HG02759 (cell line): ENCODE measurements around the gene VRK1.
A peak's percentile ranks its signal among the peaks of the same experiment; 100 is the strongest.

ENCODE experiments used
- ATAC-seq: cut with Tn5 transposase; IDR thresholded peaks from one replicate; pipeline ENCODE4 v1.9.1; 2021; ENCODE audit warnings: mild to moderate bottlenecking, moderate library complexity; ENCODE audit not compliant: unreplicated experiment

Gene VRK1

GRCh38 chr14:96823652-96824051, 26.5 kb downstream of the VRK1 start:
- ATAC-seq, result no peak

DNA sequence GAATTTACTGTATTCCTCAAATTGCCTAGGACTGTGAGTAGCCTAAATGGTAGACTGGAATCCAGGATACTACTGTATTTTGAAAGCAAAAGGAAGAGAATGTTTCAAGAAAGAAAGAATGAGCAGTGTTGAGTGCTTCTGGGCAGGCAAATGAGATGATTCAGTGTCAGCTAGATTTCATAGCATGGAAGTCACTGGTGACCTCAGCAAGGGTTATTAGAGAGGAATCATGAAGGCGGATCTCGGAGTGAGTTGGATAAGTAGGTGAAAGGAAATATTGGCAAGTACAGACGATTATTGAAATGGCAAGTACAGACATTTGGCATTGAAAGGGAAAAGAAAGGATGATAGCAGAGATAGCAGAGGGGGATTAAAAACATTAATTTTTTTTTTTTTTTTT, 27.1 kb downstream of the VRK1 start:
- no peak for ATAC-seq

- no peak for ATAC-seq
These were observed 29.6 kb downstream of the VRK1 start for GRCh38 chr14:96826818-96827217.

DNA sequence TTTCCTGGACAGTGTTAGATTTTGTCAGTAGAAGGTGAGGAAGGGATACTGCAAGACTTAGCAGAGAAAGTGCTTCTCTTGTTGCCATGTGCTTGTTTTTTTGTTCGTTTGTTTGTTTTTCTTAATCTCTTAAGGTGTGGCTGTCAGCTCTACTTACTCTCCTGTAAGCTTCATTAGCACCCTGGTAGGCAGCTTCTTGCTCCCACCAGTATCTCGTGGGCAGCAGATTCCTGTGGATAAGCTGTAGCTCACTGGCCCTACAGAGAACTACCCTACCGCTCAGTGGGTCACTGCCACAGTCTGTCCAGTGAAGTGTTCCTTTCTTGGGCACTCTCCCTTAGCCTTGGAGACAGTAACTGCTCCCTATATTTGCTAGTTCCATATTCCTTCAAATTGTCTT, 30.1 kb downstream of the VRK1 start:
- ATAC-seq, result no peak

GRCh38 chr14:96829791-96830190, 32.6 kb downstream of the VRK1 start:
- no peak for ATAC-seq

DNA sequence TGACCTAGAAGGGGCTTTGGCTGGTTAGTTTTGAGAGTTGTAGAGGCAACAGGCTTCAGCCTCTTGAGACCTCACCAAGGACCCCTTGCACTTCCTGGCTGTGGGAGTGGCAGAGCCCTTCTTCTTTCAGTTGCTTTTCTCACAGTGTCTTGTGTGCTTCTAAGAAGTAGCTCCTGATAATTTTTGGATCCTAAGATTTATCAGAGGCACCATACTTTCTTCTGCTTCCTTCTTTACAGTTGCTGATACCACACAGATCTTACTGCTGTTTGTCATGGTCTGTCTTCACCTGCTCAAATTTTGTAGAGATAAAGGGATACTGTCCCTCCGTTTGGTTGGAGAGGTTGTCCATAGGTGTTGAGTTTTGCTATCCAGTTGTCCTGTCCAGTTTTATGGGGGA, 33.8 kb downstream of the VRK1 start:
- no peak for ATAC-seq

GRCh38 chr14:96832351-96832750, 35.2 kb downstream of the VRK1 start:
- no peak for ATAC-seq

DNA sequence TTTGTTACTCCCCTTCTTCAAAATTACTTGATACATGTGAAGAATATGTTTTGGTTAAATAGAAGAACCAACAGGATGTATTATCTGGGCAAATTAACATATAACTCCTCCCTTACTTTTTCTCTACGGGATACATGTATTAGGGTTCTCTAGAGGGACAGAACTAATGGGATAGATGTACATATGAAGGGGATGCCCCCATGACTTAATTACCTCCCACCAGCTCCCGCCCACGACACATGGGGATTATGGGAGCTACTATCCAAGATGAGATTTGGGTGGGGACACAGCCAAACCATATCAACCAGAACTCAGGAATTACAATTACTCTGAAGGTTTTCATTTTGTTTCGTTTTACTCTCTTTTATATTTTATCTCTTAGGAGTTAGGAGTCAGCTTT, 41.3 kb downstream of the VRK1 start:
- ATAC-seq, result no peak

DNA sequence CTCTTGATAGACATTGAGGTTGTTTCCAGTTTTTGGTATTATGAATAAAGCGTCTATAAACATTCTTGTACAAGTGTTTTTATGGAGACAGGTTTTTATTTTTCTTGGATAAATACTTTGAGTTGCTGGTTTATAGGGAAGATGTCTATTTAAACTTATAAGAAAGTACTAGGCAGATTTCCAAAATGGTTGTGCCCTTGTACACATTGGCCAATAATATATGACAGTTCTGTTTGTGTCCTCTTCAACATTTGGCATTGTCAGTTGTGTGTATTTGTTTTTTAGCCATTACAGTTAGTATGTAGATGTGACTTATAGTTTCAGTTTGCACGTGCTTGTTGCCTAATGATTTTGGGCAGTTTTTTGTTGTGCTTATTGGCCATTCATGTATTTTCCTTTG, 42.1 kb downstream of the VRK1 start:
- no peak for ATAC-seq

- ATAC-seq, result no peak
These were observed 46.0 kb downstream of the VRK1 start for GRCh38 chr14:96843137-96843536.

GRCh38 chr14:96844857-96845570, 47.8 kb downstream of the VRK1 start:
- no peak for ATAC-seq

- ATAC-seq, result no peak
These were observed 50.3 kb downstream of the VRK1 start for GRCh38 chr14:96847451-96847850.

GRCh38 chr14:96848011-96848410, 50.8 kb downstream of the VRK1 start:
- ATAC-seq, result no peak

DNA sequence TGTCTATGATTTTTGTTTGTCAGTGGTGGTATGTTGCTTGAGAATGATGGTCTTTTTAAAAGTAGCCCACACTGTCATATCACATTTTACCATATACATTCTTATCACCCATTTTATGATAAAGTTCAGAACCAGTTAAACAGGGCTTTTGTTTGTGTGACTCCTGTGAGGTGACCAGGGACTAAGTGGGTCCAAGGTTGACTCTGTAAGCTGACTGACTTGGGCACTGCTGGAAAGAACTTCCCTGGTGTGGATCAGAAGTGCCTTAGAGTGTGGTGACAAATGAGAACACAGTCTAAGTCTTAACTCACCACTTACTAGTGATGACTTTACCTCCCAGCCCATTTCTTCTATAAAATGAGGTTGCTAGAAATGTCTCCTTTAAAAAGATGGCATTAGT, 52.6 kb downstream of the VRK1 start:
- no peak for ATAC-seq

GRCh38 chr14:96851694-96852381, 54.7 kb downstream of the VRK1 start:
- ATAC-seq, result no peak

GRCh38 chr14:96852823-96853422, 55.7 kb downstream of the VRK1 start:
- ATAC-seq, result peak; percentile 49

GRCh38 chr14:96858643-96859042, 61.5 kb downstream of the VRK1 start:
- no peak for ATAC-seq

DNA sequence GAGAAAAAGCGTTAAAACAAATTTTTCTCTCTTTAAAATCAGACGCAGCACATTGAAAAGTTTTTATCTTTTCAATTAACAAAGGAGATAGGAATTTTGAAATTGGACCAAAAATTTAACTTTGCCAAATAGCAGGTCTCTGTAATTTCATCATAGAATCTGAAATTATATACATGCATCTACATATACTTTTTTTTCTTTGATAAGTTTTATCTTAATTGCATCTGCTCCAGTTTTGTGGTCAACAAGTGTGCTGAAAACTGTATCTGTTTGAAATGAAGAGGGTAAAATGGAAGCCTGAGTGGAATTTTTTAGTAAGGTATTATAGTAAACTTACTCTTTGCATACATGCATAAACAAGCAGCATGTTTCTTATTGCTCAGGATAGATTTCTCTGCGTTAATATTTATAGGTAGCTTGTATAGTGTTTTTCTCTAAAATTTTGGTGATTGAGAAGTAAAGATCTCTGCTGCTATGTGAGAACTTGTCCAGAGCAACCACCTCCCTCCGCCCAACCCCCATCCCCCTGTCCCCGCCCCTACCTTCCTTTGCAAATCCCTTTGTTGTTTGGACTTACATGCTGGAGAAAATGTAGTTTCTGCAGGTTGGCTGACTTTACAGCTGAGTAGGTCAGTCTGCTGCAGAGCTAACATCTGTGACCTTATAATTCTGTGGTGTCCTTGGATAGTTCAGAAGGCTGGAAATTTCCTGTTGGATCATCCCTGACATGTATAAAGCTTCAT, 64.6 kb downstream of the VRK1 start:
- ATAC-seq, result no peak

- no peak for ATAC-seq
These were observed 66.3 kb downstream of the VRK1 start for GRCh38 chr14:96863327-96863985.

- ATAC-seq, result no peak
These were observed 66.8 kb downstream of the VRK1 start for GRCh38 chr14:96863986-96864330.

- ATAC-seq, result no peak
These were observed 70.5 kb downstream of the VRK1 start for GRCh38 chr14:96867634-96868033.
